PFSK-1 (cell line): Measurements from ENCODE around the gene OMG.

Experiments used
- FOXP2 ChIP-seq: optimal IDR thresholded peaks from 2 replicates; pipeline ENCODE3; 2011; ENCODE audit warnings: borderline replicate concordance, control low read depth, inconsistent platforms; ENCODE audit not compliant: insufficient read depth; ENCODE audit errors: extremely low read length, extremely low read depth
- POLR2AphosphoS5 ChIP-seq: IDR thresholded peaks from 2 replicates; pipeline ENCODE4 v1.6.1; 2012; ENCODE audit warnings: low read depth, mild to moderate bottlenecking, control low read depth, low read length, moderate library complexity
- SIN3A ChIP-seq: IDR thresholded peaks from 2 replicates; pipeline ENCODE4 v1.6.1; 2012; ENCODE audit warnings: mild to moderate bottlenecking, low read length, moderate library complexity, borderline replicate concordance; ENCODE audit not compliant: insufficient read depth
- TAF1 ChIP-seq: IDR thresholded peaks from 2 replicates; pipeline ENCODE4 v1.6.1; 2012; ENCODE audit warnings: low read length, control low read depth, borderline replicate concordance; ENCODE audit not compliant: insufficient read depth
- TF ChIP-seq, protein P1 (sequence below), 2 experiments: IDR thresholded peaks; 2 replicates each; pipeline versions ENCODE4 v1.6.1 to v1.8.0; 2011 to 2012; ENCODE audit warnings: low read depth in 2 of 2, low read length in 2 of 2, control low read depth in 1 of 2, inconsistent platforms in 1 of 2, mild to moderate bottlenecking in 1 of 2, moderate library complexity in 1 of 2; ENCODE audit not compliant: insufficient read depth in 1 of 2

OMG gene

DNA sequence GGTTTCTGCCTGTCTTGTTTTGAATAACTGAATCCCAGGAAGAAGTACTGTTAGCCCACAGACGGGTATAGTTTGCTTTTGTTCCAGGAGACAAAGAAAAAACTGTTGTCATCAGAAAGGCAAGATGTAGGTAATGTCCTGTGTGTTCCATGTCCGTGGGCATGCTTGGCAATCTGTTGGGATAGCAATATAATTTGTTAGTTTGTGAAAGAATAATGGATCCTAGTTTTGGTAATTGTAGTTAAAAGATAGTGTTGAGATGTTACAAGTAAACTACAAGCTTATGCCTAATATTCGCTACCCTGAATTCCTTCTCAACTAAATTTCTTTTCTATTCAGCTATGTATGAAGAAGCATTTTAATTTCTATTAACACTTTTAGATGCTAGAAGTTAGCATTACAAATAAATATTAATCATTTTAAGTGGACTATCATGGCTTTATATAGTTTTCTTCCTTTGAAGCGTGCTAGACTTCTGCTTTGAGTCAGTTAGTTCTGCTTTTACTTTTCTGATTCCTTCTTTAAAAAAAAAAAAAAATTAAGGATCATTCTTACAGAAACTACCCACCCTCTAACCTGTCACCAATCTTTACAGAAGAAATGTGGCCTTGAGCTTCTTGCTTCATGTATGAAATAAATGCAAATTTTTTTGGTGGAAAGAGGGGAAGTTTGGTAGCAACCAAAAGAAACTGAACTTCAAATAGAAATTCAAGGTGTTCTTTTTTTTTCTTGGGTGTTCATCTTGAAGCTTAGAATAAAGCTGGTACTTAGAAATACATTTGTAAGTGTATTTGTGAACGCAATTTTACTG is 22.0 kb upstream of the OMG start:
- TF ChIP-seq TAF1: no peak
- no peak for TF ChIP-seq POLR2AphosphoS5
- no peak for TF ChIP-seq FOXP2
- TF ChIP-seq, protein P1, sequence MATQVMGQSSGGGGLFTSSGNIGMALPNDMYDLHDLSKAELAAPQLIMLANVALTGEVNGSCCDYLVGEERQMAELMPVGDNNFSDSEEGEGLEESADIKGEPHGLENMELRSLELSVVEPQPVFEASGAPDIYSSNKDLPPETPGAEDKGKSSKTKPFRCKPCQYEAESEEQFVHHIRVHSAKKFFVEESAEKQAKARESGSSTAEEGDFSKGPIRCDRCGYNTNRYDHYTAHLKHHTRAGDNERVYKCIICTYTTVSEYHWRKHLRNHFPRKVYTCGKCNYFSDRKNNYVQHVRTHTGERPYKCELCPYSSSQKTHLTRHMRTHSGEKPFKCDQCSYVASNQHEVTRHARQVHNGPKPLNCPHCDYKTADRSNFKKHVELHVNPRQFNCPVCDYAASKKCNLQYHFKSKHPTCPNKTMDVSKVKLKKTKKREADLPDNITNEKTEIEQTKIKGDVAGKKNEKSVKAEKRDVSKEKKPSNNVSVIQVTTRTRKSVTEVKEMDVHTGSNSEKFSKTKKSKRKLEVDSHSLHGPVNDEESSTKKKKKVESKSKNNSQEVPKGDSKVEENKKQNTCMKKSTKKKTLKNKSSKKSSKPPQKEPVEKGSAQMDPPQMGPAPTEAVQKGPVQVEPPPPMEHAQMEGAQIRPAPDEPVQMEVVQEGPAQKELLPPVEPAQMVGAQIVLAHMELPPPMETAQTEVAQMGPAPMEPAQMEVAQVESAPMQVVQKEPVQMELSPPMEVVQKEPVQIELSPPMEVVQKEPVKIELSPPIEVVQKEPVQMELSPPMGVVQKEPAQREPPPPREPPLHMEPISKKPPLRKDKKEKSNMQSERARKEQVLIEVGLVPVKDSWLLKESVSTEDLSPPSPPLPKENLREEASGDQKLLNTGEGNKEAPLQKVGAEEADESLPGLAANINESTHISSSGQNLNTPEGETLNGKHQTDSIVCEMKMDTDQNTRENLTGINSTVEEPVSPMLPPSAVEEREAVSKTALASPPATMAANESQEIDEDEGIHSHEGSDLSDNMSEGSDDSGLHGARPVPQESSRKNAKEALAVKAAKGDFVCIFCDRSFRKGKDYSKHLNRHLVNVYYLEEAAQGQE (IDR thresholded peaks at IDR 0.05; ENCODE audit: insufficient read depth in 1 of 2, low read depth in 2 of 2, low read length in 2 of 2): no peak
- no peak for TF ChIP-seq SIN3A

DNA sequence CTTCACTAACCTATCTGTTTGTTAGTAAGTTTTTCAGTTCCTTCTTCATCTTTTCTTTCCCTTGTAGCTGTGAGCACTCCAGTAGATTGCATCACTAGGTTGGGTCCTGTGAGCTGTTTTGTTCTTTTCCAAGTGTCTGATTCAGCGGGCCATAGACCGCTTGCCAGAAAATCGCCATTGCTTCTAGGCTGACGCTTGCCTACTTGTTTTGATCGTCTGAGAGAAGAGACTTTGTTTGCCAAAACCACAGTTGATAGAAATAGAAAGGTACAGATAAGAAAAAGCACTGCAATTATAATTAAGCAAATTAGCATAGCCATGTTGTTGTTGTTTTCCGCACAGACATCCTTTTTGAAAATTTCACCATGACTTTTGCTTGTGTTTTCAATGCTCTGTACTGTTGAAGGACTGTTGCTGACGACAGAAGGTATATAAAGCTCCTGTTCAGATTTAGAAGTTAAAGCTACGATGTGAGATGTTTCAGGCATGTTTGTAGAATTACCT is 21.3 kb upstream of the OMG start:
- no peak for TF ChIP-seq TAF1
- no peak for TF ChIP-seq SIN3A
- no peak for TF ChIP-seq POLR2AphosphoS5
- TF ChIP-seq, protein P1 (IDR thresholded peaks at IDR 0.05; ENCODE audit: insufficient read depth in 1 of 2, low read depth in 2 of 2, low read length in 2 of 2): no peak
- no peak for TF ChIP-seq FOXP2

GRCh38 chr17:31314782-31315100 is 17.7 kb upstream of the OMG start:
- TF ChIP-seq TAF1 (no peak), FOXP2 (no peak), SIN3A (no peak), POLR2AphosphoS5 (no peak)
- TF ChIP-seq, protein P1 (IDR thresholded peaks at IDR 0.05; ENCODE audit: insufficient read depth in 1 of 2, low read depth in 2 of 2, low read length in 2 of 2): no peak

- TF ChIP-seq, protein P1 (IDR thresholded peaks at IDR 0.05; ENCODE audit: insufficient read depth in 1 of 2, low read depth in 2 of 2, low read length in 2 of 2): no peak
- no peak for TF ChIP-seq POLR2AphosphoS5
- TF ChIP-seq FOXP2: no peak
- TF ChIP-seq TAF1: no peak
- TF ChIP-seq SIN3A: no peak
These were observed 17.1 kb upstream of the OMG start, which contains the start of gene EVI2B for GRCh38 chr17:31313982-31314781. TSS of gene EVI2B (minus strand) at chr17:31314054. CDS start at chr17:31305609, 8,445 bp downstream.
